ENCODE measurements around the gene GPS1. TPM values are rescaled to one million over a fixed set of nuclear protein-coding genes. Genes with fewer than 3 reads are reported as not detected.

The GPS1 gene
- total and polyA plus RNA-seq, 2 of the 4 experiments (the other 2 are of a cell fraction) = 157 to 181 TPM

GRCh38 chr17:82091264-82092066 lies 39.8 kb downstream of the GPS1 start:
- no peaks in the 10 kb centered on the region for H3K27me3 ChIP-seq (ENCODE audit: control insufficient read depth, insufficient read depth, low read length)
- no peak overlapping the region for H3K4me3 ChIP-seq (ENCODE audit: insufficient read depth, low read depth, low read length)
- H3K4ac ChIP-seq (ENCODE audit: low read depth, low read length) = no peak overlapping the region
- H3K23ac ChIP-seq (ENCODE audit: low read depth, low read length) = no peak overlapping the region
- H2AFZ ChIP-seq (replicated peaks; ENCODE audit: low read length, poor library complexity) = no peak overlapping the region
- no peaks in the 10 kb centered on the region for H3K9me3 ChIP-seq (ENCODE audit: control insufficient read depth, insufficient read depth, low read length)
- no peak overlapping the region for H4K8ac ChIP-seq (ENCODE audit: low read depth in 2 of 2, low read length in 2 of 2)
- ChIA-PET CTCF (no interaction called here), POLR2A (ENCODE audit: unreplicated experiment) (interaction anchor here (0.6 kb wide), 1 partner anchor 128 kb away, joined by 5 read pairs; no protein-coding TSS in a partner anchor)
- no peak overlapping the region for H4K91ac ChIP-seq (ENCODE audit: insufficient read depth, low read depth, low read length)
- ATAC-seq (ENCODE audit: low read depth) (no peak), DNase-seq (no peak)
- no TSS peak for BruUV-seq (replicated peaks)
- no peak overlapping the region for H2AK5ac ChIP-seq (ENCODE audit: low read depth, low read length)
- no peaks in the 10 kb centered on the region for H3K9me1 ChIP-seq (ENCODE audit: insufficient read depth, low read length)
- dilution Hi-C loops (cut with HindIII; ENCODE audit: low sequenced_read_pairs, unreplicated experiment) = no loop called here
- H3K56ac ChIP-seq (ENCODE audit: extremely low read depth, insufficient read depth, low read length) = no peak overlapping the region
- peaks cover 21% of the 10 kb centered on the region for H4K20me1 ChIP-seq (ENCODE audit: insufficient read depth, low read length)
- no peak overlapping the region for H2BK15ac ChIP-seq (ENCODE audit: low read depth, low read length)
- H2AK9ac ChIP-seq (replicated peaks; ENCODE audit: low read depth, low read length, poor library complexity) = no peak overlapping the region
- H3K4me1 ChIP-seq (ENCODE audit: control insufficient read depth, insufficient read depth, low read length) = no peaks in the 10 kb centered on the region; the same call in 1 of the 2 replicates
- H3K18ac ChIP-seq (ENCODE audit: low read depth, low read length) = no peak overlapping the region
- no peak overlapping the region for H3K4me2 ChIP-seq (ENCODE audit: low read depth, low read length)
- WGBS, 2 experiments (ENCODE audit: extremely low coverage in 2 of 2, insufficient read length in 1 of 2) = 98% methylated on average over 20 of the region's 37 CpGs; no CpG with 5 or more reads in 1 of the 2 experiments
- intact Hi-C loops (cut with micrococcal nuclease) = no loop called here
- H2BK5ac ChIP-seq (ENCODE audit: low read depth, low read length, poor library complexity, severe bottlenecking) = no peak overlapping the region
- H2BK20ac ChIP-seq (ENCODE audit: low read depth, low read length) = no peak overlapping the region
- H3K27ac ChIP-seq (ENCODE audit: insufficient read depth, low read length) = no peak overlapping the region
- no peak overlapping the region for H3K9ac ChIP-seq (ENCODE audit: low read depth, low read length)
- no peak overlapping the region for H2BK120ac ChIP-seq (ENCODE audit: low read depth, low read length)
- H3K36me3 ChIP-seq (ENCODE audit: control insufficient read depth, insufficient read depth, low read length) = peaks cover 85% of the 10 kb centered on the region
- peaks cover 0 to 28% of the 10 kb centered on the region in 2 experiments; a peak in 3 of 4 replicates for H3K79me1 ChIP-seq (ENCODE audit: low read depth in 1 of 2, low read length in 2 of 2)
- no peak overlapping the region for H4K5ac ChIP-seq (ENCODE audit: low read depth, low read length)
- in situ Hi-C loops (cut with MboI; ENCODE audit: low sequenced_read_pairs) = no loop called here
- H3K14ac ChIP-seq (replicated peaks; ENCODE audit: low read depth, low read length) = no peak overlapping the region
- TF ChIP-seq NFE2L2 (IDR thresholded peaks at IDR 0.05; ENCODE audit: low read depth, low read length) (no peak), MAZ (IDR thresholded peaks at IDR 0.05; ENCODE audit: borderline replicate concordance, low read depth, low read length) (no peak), FOS (IDR thresholded peaks at IDR 0.05; ENCODE audit: low read depth, low read length) (no peak), SMC3 (IDR thresholded peaks at IDR 0.05; ENCODE audit: low read depth, low read length) (no peak), CTCF (conservative IDR thresholded peaks at IDR 0.05; ENCODE audit: low read depth, low read length) (no peak), POLR2A (IDR thresholded peaks at IDR 0.05; ENCODE audit: low read depth, low read length) (no peak), MXI1 (IDR thresholded peaks at IDR 0.05; ENCODE audit: borderline replicate concordance, low read depth, low read length) (no peak), CEBPB (IDR thresholded peaks at IDR 0.05; ENCODE audit: low read depth, low read length) (no peak), RAD21 (IDR thresholded peaks at IDR 0.05; ENCODE audit: low read length) (no peak), RCOR1 (IDR thresholded peaks at IDR 0.05; ENCODE audit: insufficient replicate concordance, low read length) (no peak), MAFK (IDR thresholded peaks at IDR 0.05; ENCODE audit: low read depth, low read length) (no peak), RFX5 (IDR thresholded peaks at IDR 0.05; ENCODE audit: low read depth, low read length) (no peak), BHLHE40 (IDR thresholded peaks at IDR 0.05; ENCODE audit: low read depth, low read length) (no peak)
- TF ChIP-seq, protein P1, sequence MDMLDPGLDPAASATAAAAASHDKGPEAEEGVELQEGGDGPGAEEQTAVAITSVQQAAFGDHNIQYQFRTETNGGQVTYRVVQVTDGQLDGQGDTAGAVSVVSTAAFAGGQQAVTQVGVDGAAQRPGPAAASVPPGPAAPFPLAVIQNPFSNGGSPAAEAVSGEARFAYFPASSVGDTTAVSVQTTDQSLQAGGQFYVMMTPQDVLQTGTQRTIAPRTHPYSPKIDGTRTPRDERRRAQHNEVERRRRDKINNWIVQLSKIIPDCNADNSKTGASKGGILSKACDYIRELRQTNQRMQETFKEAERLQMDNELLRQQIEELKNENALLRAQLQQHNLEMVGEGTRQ (IDR thresholded peaks at IDR 0.05; ENCODE audit: low read depth, low read length) = no peak
- TF ChIP-seq, protein P2, sequence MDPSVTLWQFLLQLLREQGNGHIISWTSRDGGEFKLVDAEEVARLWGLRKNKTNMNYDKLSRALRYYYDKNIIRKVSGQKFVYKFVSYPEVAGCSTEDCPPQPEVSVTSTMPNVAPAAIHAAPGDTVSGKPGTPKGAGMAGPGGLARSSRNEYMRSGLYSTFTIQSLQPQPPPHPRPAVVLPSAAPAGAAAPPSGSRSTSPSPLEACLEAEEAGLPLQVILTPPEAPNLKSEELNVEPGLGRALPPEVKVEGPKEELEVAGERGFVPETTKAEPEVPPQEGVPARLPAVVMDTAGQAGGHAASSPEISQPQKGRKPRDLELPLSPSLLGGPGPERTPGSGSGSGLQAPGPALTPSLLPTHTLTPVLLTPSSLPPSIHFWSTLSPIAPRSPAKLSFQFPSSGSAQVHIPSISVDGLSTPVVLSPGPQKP (IDR thresholded peaks at IDR 0.05; ENCODE audit: borderline replicate concordance, low read depth, low read length) = no peak

Measured in IMR-90 (cell line).